GM18507 (cell line): ENCODE results near the gene CYBC1.

Source experiments
- DNase-seq: peaks from one replicate; pipeline ENCODE4 v3.0.0; 2011; ENCODE audit warnings: low read depth; ENCODE audit not compliant: insufficient read length; ENCODE audit errors: extremely low spot score
- FAIRE-seq: peaks from 2 replicates; lab custom pipeline; 2011; peaks lifted over from hg19 to GRCh38; lab: Jason Lieb, UNC

CYBC1 gene

DNA sequence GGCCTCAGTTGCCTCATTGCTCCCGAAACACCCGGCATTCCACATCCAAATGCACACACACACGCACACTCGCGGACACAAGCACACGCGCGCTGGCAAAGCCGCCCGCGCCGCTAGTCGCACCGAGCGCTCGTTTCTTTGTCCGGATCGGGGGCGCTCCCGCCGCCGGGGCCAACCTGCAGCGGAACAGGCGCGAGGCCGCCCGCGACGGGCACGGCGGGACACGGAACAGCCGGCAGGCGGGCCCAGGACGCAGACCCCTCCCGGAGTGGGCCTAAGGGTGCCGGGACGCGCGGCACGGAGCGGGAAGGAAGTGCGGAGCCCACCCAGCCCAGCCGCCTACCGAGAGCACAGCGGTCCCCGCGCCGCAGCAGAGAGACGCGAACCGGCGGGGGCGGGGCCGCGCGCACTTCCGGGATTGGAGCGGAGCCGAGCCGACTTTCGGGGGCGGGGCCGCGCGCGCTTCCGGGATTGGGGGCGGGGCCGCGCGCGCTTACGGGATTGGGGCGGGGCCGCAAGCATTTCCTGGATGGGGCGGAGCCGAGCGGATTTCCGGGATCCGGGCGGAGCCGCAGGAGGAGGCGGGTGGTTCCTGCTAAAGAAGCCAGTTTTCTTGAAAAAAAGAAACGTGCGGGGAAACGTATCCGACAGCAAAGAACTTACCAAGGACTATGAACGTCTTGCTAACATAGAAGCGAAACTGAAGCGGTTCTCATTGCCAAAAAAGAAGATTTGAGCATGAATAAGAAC lies at the start of gene CYBC1:
CYBC1 (minus strand) TSS at position 396 of the 750 bp plus-strand sequence. CDS start 1,498 bp downstream, outside the sequence.
- FAIRE-seq (peak; percentile 90), DNase-seq (peak; percentile 64)

DNA sequence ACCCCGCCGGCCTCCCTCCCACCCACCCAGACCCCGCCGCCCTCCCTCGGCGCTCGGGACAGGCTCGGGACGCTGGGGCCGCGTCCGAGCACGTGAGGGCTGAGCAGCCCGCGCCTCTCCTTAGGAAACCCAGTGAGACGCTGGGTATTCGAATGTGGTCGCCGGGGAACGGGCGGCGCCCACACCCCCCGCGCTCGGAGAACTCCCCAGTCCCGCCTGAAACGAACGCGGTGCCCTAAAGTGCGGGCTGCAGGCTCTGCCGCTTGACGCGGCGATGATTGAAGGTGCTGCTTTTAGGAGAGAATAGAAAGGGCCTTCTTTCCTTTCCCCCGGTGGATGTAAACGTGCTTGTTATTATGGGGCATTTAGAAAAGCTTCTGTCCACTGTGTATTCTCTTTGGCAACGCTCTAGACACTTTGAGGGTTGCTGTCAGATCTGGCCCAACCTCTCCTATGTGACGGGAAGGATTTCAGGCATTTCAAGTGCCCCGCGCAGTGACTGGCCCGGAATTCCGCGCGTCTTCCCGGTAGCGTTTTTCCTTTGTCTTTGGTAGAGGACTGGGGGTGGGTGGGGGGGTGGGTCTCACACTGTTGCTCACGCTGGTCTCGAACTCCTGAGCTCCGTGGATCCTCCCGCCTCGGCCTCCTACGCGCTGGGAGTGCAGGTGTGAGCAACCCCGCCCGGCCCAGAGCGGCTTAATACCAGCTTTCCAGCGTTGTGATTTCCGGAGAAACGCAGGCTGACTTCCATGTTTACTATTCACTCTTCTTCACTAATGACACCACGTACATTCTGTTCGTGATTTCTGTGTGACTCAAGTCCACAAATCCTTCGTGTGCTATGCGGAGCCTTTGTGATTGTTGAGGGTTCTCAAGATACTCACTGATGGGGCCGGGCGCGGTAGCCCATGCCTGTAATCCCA lies 47.2 kb upstream of the CYBC1 start:
- DNase-seq (no peak), FAIRE-seq (no peak)

DNA sequence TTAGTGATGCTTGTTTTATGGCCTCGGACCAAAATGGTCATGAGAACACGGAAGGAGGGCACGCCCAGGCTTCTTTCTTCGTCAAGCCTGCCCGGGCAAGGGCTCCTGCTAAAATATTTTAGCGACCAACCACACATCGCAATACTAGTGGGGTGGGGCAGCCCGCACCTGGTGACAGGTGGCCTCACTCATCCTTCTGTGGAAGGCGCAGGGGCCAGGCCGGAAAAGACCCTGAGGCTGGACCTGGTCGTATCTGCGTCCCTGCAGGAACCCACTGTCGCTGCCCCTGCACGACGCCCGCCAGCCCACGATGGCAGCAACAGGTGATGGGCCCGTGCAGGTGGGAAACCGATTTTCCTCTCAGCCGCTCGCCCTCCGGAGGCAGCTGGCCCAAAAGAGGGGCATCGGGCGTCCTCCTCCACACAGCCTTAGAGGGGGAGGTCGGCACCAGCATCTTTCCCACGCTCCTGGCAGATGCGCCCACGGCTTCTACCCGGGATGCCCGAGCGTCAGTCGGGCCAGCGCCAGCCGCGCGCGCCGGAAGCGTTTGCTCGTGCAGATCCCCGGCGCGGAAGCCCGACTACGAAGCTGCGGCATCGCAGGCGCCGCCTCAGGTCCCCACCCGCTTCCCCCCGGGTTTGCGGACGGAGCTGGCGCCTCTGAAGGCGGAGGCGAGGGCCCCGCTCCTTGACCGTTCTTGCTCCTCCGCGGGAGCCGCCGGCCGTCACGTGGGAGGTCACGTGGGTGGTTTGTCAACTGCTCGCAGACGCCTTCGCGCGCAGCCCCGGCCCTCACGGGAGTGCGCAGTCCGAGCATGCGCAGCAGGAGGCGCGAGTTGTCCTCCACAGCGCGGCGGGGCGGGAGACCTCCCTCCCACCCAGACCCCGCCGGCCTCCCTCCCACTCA lies 46.2 kb upstream of the CYBC1 start:
- DNase-seq, result peak; percentile 81
- peak; percentile 85 for FAIRE-seq

DNA sequence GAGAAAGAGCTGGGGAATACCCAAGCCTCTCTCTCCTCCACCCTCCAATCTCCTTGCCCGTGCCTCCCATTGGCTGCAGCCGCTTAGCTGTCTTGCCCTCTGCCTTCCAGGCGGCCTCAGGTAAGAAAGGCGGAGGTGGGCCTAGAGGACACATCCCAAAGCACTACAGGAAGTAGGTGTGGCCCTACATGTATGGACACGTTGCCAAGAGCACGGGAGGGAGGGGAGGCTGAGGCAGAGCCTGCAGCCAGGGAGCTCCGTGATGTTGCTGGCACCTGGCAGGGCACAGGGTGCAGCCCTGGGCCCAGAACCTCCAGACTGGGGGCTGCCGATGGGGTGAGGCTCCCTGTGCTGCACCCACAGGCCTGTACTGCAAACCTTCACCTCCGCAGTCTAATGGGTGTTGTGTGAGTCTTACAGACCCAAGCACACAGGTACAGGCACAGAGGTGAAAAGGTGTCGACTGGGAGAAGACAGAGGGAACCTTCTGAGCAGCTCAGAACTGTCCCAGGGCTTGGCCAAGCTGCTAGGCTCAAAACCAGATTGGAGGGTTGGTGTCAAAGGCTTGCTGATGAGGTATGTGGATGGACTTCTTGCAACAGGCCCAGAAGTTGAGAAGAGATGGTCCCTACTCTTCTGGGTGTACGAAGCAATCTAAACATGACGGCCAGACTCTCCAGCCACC lies 45.4 kb upstream of the CYBC1 start:
- no peak for FAIRE-seq
- no peak for DNase-seq

DNA sequence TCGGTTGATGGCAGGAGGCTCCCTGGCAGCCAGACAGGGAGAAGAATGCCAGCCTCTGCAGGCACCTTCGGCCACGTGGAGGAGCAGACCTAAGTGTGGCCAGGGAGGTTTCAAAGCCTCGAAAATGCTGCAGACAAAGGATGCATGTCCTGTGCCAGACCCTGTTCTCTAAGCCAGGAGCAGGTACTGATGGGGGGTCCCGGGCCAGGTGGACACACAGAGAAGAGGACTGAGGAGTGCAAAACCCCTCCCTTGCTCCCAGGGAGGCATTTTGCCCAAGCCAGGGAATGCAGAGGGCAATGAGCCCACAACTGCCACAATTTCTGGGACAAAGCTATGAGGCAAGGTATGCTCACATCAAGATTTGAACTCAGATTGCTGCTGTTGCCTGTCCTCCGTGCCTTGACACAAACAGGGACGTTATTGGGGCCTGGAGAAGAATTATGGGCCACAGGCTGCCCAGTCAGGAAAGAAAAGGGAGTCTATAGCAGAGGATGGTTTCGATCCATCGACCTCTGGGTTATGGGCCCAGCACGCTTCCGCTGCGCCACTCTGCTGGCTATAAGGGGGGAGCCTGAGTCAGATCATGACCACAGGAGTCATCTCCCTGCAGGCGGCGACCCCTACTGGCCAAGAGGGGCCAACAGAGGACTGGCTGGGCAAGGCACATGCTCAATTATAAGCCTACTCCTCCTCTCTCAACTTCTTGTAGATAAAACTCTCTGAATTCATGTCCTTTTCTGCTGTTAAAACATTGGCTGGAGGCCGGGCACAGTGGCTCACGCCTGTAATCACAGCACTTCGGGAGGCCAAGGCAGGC lies 43.9 kb upstream of the CYBC1 start:
- FAIRE-seq, result peak; percentile 88
- DNase-seq, result peak; percentile 81

DNA sequence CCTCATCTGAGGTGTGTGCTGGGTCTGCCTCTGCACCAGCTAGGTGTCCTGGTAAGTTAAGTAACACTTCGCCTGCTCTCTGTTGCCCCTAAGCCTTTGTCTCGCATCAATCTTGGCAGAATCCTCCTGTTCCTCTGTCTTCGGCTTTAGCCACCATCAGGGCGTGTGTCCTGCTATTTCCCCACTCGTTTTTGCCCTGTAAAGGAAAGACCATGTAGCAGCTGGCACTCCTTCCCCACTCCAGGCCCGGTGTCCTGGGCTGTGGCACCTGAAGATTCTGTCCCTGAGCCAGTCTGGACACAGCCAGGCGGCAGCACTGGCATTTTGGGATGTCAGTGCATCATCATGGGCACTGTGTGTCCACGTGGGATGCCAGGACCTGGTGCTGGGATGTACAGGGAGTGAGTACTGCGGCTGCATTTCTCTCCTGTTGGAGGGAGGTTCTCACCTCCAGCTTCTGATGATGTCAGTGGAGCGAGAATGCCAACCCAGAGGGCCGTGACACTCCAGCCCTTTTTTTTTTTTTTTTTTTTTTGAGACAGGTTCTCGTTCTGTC lies 42.8 kb upstream of the CYBC1 start:
- FAIRE-seq (no peak), DNase-seq (no peak)

DNA sequence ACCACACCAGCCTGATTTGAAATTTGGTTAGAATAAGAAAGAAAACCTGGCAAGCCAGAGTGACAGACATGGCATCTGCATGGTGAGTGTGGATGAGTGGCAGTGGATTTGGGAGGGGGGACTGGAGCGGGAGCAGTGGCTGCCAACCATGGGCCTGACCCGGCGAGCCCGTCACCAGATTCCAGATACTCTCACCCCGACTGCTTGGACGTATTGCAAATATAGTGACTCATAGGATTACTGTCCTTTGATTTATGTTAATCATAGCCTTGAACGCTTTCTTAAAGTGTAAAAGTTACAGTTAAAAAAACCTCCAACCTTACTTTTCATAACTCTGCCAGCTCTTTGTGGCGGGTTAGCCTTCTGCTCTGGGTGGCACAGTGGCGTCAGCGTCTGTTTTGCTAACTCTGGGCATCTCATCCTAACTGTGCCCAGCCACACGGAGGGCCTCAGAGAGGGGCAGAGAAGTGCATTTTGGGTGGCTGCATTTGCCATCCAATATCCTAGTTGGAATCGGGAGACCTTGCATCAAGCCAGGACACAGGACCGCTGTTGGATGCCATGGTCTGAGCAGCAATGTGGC lies 42.2 kb upstream of the CYBC1 start:
- no peak for FAIRE-seq
- no peak for DNase-seq

DNA sequence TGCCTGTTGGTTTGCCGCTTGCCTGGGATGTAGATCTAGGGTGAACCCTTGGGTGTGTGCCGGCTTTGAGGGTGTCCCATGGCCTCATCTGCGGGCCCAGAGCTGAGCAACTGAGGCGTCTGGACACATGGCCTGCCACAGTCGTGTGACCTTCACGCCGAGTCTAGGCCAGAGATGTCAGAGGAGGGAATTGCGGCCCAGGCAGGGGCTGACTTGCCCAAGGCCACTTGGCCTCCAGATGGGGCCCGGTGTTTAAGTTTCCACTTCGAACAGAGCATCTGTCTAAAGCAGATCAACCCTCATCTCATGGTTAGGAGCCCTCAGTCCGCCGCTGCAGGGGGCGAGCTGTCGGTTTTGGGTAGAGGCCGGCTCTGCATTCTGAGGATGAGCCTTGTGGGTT lies 41.0 kb upstream of the CYBC1 start:
- DNase-seq (no peak), FAIRE-seq (no peak)

DNA sequence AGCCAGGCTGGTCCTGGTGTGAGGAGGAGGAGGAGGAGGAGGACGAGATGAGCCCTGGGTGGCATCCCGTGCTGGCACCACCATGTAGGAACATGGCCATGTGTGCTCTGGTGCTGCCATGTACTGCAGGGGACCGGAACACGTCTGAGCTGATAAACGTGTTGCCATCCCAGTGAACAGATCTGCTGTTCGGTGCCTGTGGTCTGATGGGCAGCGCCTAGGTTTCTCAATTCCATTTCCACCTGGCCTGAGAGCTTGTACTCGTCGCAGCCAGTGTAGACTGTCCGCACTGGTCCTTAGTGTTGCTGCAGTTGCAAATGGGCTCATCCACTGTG lies 40.6 kb upstream of the CYBC1 start:
- DNase-seq (no peak), FAIRE-seq (no peak)

DNA sequence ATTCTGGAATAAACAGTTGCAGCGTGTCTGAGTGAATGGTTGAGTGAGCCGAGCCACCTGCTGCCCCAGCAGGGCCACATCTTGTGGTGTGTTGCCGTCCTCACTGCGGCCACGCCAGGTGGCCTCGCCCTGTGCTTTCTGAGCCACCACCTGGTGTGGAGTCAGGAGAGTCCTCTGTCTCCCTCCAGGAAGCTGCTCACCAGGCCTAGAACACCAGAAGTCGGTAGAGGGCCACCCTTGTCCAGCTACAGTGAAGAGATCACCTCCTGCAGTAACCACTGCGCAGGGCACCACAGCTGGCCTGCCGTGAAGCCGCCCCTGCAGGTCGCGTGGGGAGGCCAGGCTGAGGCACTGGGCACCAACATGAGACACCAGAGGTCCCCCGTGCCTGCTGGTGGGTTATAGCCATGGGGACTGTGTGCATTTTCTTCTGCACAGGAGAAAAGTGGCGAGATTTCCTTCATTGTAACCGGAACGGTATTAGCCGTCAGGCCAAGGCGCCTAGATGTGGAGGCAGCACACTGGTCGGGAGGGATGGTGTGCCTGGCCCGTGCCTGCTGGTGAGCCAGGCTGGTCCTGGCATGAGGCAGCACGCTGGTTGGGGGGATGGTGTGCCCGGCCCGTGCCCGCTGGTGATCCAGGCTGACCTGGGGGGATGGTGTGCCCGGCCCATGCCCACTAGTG lies 40.1 kb upstream of the CYBC1 start:
- no peak for DNase-seq

DNA sequence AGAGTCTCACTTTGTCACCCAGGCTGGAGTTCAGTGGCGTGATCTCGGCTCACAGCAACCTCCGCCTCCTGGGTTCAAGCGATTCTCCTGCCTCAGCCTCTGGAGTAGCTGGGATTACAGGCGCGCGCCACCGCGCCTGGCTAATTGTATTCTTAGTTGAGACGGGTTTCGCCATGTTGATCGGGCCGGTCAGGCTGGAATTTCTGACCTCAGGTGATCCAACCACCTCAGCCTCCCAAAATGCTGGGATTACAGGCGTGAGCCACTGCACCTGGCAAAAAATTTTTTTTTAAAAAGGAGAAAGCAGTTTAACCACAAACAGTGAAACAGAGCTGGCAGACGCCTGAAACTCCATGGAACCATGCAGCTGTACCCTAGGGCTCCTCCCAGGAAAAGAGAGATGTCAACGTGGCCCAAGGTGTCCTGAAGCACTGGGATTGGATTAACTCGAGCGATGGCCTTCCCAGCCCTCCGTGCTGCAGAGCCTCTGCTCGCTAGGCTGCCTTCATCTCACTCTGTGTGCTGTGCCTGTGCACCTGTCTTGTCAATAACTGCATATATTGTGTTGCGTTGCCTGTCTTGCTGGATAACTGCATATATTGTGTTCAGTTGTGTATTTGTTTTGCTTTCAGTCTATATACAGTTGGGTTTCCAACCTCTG lies 39.4 kb upstream of the CYBC1 start:
- DNase-seq, result no peak
- FAIRE-seq, result no peak

More for the DNA sequence above, 40.1 kb upstream of the CYBC1 start:
- no peak for FAIRE-seq

DNA sequence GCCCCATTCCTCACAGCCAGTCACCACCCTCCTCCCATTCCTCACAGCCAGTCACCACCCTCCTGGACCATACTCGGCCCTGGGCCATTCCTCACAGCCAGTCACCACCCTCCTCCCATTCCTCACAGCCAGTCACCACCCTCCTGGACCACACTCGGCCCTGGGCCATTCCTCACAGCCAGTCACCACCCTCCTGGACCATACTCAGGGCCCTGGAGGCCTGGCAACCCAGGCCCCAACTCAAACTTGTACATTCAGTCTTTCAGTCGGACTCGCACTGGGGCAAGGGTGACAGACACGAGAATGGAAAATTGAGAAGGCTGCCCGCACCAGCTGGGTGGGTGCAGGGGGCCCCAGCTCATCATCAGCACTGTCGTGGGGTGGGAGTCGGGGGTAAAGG lies 38.6 kb upstream of the CYBC1 start:
- FAIRE-seq, result no peak
- DNase-seq, result no peak

DNA sequence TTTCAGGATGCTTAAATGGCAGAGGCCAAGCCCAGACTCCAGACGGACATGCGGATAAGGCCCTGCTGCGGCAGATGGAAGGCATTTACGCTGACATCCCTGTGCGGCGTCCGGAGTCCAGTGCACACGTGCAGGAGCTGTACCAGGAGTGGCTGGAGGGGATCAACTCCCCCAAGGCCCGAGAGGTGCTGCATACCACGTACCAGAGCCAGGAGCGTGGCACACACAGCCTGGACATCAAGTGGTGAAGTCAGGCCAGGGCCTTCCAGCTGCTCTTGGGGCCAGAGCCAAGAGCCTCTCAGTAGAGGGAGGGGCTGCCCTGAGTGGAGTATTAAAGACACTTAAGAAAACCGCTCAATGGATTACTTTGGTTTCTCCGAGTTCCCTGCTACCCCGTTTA lies 37.4 kb upstream of the CYBC1 start:
- FAIRE-seq (no peak), DNase-seq (no peak)

DNA sequence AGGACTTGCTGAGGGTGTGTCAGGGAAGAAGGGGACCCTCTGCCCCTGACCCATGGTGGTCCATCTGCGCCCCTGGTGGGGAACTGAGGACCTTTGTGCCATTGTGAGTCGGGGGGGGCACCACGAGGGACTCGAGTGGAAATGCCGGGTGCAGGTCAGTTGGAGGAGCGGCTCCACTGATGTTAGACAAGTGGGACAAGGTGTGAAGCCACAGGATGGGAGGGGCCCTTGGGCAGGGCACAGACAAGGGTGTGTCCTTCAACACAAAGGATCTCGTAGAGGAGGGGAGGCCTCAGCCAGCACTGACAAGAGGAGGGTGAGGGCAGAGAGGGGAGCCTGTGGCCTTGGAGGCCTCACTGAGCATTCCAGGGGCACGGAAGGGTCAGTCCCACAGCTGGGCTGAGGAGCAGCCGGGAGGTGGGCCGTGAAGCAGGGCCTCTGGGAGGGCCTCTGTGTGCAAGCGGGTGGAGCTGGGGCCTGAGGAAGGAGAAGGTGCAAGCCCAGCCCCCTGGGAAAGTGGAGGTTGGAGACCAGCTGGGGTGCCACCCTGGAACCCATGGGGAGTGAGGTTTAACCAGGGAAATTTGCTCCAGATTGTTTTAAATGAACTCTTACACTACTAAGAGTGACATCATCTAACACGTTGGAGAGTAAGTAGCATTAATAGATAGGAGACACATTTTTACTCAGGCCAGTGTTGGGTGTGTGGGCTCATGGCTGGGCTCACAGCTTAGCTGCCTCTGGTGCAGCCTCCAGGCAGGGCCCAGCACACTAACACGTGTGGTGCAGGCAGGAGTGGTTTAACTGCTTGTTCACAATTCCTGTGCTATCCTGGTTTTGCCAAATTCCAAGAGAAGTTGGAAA lies 35.9 kb upstream of the CYBC1 start:
- no peak for DNase-seq
- no peak for FAIRE-seq

DNA sequence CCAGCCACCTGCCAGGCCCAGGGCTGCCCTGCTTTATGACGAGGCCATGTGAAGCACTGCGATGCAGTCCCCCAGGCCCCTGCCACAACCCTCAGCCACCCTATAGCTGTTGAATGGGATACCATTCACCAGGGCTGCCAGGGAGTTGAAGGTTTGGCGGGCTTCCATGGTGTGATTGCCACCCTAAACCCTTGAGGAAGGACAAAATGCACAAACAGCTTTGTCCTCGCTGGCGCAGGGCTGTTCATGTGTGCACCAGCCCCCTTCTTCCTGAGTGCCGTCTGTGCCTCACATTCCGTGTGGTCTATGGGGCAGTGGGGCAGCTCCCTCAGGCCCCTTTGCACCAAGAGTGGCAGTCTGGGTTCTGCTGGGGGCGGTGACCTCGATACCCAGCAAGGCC lies 33.3 kb upstream of the CYBC1 start:
- DNase-seq (no peak), FAIRE-seq (no peak)

DNA sequence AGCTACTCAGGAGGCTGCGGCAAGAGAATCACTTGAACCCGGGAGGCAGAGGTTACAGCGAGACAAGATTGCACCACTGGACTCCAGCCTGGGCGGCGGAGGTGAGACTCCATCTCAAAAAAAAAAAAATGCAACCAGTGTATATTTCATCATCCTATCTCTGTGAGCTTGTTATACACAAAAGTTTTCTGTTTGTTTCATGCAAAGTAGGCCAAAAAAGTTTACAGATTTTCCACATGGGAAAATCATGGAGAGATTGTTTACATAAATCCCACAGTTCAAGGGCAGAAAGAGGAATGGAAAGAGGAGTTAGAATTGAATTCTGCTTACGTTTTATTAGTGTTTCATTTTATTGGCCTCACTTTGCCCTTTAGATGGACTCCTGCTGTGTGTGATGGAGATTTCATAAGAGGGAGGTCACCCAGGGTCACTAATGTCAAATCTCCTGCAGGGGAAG lies 32.7 kb upstream of the CYBC1 start:
- no peak for DNase-seq
- FAIRE-seq, result no peak
